ENCODE data around the gene APOL3. TPM values are rescaled to one million over a fixed set of nuclear protein-coding genes. Genes with fewer than 3 reads are reported as not detected.

The APOL3 gene
- total RNA-seq, 2 experiments from 2014 or later = 139 to 150 TPM

- no peak overlapping the region for H3K27ac Mint-ChIP-seq
- POLR2A ChIA-PET = no interaction called here
- no peaks in the 10 kb centered on the region for H3K9me3 Mint-ChIP-seq
- CTCF ChIA-PET = interaction anchor here (1.0 to 1.1 kb wide), 2 partner anchors 13 to 26 kb away, joined by 3 to 4 read pairs; no protein-coding TSS in a partner anchor
- peaks cover 10% of the 10 kb centered on the region for H3K4me1 Mint-ChIP-seq
- no peak overlapping the region for H3K4me3 Mint-ChIP-seq
- peaks cover 24% of the 10 kb centered on the region for H3K36me3 Mint-ChIP-seq (ENCODE audit: low read depth)
- H3K27me3 Mint-ChIP-seq = no peaks in the 10 kb centered on the region
- no peak for DNase-seq
Observed at GRCh38 chr22:36136988-36137387, 23.6 kb downstream of the APOL3 start.

DNA sequence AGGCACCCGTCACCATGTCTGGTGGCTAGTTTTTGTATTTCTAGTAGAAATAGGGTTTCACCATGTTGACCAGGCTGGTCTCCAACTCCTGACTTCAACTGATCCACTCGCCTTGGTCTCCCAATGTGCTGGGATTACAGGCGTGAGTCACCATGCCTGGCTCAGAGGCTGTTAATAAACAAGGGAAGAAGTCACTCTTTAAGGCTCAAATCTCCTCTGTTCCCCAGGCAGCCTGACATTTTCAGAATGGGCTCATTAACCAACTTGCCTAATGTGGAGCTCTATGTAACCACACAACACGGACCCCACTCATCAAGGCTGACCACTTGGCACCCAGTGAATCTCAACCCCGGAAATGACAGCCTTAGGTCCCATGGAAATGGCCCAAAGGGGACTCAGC lies 24.1 kb downstream of the APOL3 start:
- Mint-ChIP-seq H3K27ac (no peak overlapping the region), H3K4me3 (no peak overlapping the region), H3K36me3 (ENCODE audit: low read depth) (peaks cover 20% of the 10 kb centered on the region), H3K4me1 (peaks cover 10% of the 10 kb centered on the region), H3K27me3 (no peaks in the 10 kb centered on the region), H3K9me3 (no peaks in the 10 kb centered on the region)
- POLR2A ChIA-PET = no interaction called here
- CTCF ChIA-PET = interaction anchor here (1.0 to 1.1 kb wide), 2 partner anchors 12 to 26 kb away, joined by 3 to 4 read pairs; no protein-coding TSS in a partner anchor
- DNase-seq = no peak

DNA sequence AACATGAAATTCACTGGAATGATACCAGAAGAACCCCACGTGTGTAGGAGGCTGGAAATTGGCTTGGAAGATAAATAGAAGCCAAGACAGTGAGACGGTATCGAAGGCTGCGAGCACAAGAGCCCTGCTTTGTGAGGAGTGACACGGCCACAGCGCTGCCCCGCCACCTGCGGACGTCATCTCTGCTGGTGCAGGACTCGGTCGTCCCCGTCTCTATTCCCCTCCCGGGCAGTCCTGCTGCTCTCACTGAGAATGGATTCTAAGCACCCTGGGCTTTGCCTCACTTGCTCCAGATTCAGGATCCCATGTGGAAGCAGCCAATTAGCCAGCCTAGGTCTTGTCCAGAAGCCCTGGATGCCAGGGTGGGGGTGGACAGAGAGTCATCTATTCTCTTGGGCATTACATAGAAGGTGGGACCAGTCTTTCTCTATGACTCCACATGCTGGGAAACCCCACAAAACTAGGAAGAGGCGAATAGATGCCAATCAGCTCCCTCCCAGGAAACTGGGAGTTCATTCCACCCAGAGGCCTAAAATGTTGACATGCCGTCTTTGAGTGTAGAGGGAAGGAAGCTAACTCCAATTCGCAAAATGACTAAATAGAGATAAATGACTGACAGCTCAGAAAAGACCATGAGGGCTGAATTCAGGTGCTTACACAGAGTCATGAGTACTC lies 25.1 kb downstream of the APOL3 start:
- Mint-ChIP-seq H3K9me3 (no peaks in the 10 kb centered on the region), H3K4me1 (peaks cover 10% of the 10 kb centered on the region), H3K27ac (no peak overlapping the region), H3K27me3 (no peaks in the 10 kb centered on the region), H3K4me3 (no peak overlapping the region), H3K36me3 (ENCODE audit: low read depth) (peaks cover 9% of the 10 kb centered on the region)
- DNase-seq = no peak
- ChIA-PET CTCF (no interaction called here), POLR2A (no interaction called here)

- ChIA-PET CTCF (interaction anchor here (2.5 kb wide), 1 partner anchor 10 kb away, joined by 8 read pairs; no protein-coding TSS in a partner anchor), POLR2A (no interaction called here)
- no peaks in the 10 kb centered on the region for H3K27me3 Mint-ChIP-seq
- H3K4me3 Mint-ChIP-seq = no peak overlapping the region
- peaks cover 2% of the 10 kb centered on the region for H3K36me3 Mint-ChIP-seq (ENCODE audit: low read depth)
- no peaks in the 10 kb centered on the region for H3K9me3 Mint-ChIP-seq
- no peak for DNase-seq
- no peak overlapping the region for H3K27ac Mint-ChIP-seq
- peaks cover 10% of the 10 kb centered on the region for H3K4me1 Mint-ChIP-seq
Observed at GRCh38 chr22:36134182-36134581, 26.4 kb downstream of the APOL3 start.

GRCh38 chr22:36131907-36132306 lies 28.6 kb downstream of the APOL3 start:
- Mint-ChIP-seq H3K36me3 (ENCODE audit: low read depth) (no peaks in the 10 kb centered on the region), H3K4me3 (no peak overlapping the region), H3K27ac (no peak overlapping the region), H3K9me3 (no peaks in the 10 kb centered on the region), H3K27me3 (peaks cover 2% of the 10 kb centered on the region), H3K4me1 (peaks cover 10% of the 10 kb centered on the region)
- DNase-seq = no peak
- ChIA-PET CTCF (no interaction called here), POLR2A (no interaction called here)

DNA sequence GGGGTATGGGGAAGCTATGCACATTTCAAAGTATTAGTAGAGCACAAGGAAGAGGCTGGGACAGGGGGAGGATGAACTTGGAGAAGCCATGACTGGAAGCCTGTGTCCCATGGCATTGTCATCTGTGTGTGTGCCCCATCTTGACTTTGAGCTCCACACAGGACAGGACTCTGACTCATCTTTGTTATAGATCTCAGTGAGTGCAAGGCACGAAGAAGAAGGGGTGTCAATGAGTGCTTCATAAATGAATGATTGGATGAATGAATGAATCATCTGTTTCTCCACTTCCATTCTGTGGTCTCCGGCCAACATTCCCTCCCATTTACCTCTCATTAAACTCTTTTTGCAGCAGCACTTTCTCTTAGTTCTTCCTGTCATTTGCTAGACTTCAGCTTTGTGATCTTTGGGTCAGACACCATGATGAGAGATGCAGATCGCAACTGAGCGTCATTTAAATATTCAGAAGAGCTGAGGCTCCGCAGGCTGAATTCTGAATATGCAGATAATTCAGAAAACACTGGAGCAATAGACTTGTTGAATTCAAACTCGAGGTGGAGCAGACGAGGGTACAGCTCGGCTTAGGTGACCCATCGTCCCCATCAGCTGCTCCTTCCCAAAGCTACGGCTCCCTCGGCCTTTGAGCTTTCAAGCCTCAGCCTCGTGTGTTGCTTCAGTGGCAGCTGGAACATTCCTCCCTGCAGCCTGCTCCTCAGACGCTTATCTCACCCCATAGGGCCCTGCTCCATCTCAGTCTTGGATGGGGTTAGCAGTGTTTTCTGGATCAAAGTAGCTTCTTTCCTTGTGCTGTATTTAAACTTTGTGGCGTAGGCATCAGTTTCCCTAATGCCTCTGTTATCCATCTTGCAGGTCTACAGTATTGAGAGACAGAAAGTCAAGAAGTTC lies 30.8 kb downstream of the APOL3 start:
- Mint-ChIP-seq H3K27me3 (peaks cover 4% of the 10 kb centered on the region), H3K36me3 (ENCODE audit: low read depth) (no peaks in the 10 kb centered on the region), H3K27ac (no peak overlapping the region), H3K4me1 (peaks cover 10% of the 10 kb centered on the region), H3K9me3 (no peaks in the 10 kb centered on the region), H3K4me3 (no peak overlapping the region)
- ChIA-PET CTCF (interaction anchor here (0.5 to 1.5 kb wide), 4 partner anchors 11 to 405 kb away, joined by 3 to 5 read pairs (median 3); no protein-coding TSS in a partner anchor), POLR2A (no interaction called here)
- no peak for DNase-seq

- DNase-seq = no peak
- H3K27ac Mint-ChIP-seq = no peak overlapping the region
- H3K4me1 Mint-ChIP-seq = peaks cover 9% of the 10 kb centered on the region
- H3K9me3 Mint-ChIP-seq = no peaks in the 10 kb centered on the region
- ChIA-PET CTCF (interaction anchor here (0.5 to 1.5 kb wide), 4 partner anchors 12 to 404 kb away, joined by 3 to 5 read pairs (median 3); no protein-coding TSS in a partner anchor), POLR2A (no interaction called here)
- H3K36me3 Mint-ChIP-seq (ENCODE audit: low read depth) = no peaks in the 10 kb centered on the region
- H3K27me3 Mint-ChIP-seq = peaks cover 4% of the 10 kb centered on the region
- no peak overlapping the region for H3K4me3 Mint-ChIP-seq
Observed at GRCh38 chr22:36129071-36129470, 31.5 kb downstream of the APOL3 start.

- CTCF ChIA-PET = no interaction called here
- DNase-seq = no peak
- Mint-ChIP-seq H3K4me3 (no peak overlapping the region), H3K27me3 (peaks cover 4% of the 10 kb centered on the region), H3K4me1 (peaks cover 15% of the 10 kb centered on the region), H3K36me3 (ENCODE audit: low read depth) (peaks cover 2% of the 10 kb centered on the region), H3K9me3 (no peaks in the 10 kb centered on the region), H3K27ac (no peak overlapping the region)
- POLR2A ChIA-PET = no interaction called here
Observed at GRCh38 chr22:36125994-36126531, 34.5 kb downstream of the APOL3 start.

GRCh38 chr22:36125434-36125833 lies 35.1 kb downstream of the APOL3 start:
- Mint-ChIP-seq H3K36me3 (ENCODE audit: low read depth) (peaks cover 2% of the 10 kb centered on the region), H3K4me1 (peaks cover 15% of the 10 kb centered on the region), H3K27me3 (peaks cover 5% of the 10 kb centered on the region), H3K27ac (no peak overlapping the region), H3K9me3 (no peaks in the 10 kb centered on the region), H3K4me3 (no peak overlapping the region)
- DNase-seq = no peak
- POLR2A ChIA-PET = no interaction called here
- CTCF ChIA-PET = interaction anchor here (1.4 to 1.7 kb wide), 2 partner anchors 43 to 60 kb away, joined by 3 to 9 read pairs; no protein-coding TSS in a partner anchor

DNA sequence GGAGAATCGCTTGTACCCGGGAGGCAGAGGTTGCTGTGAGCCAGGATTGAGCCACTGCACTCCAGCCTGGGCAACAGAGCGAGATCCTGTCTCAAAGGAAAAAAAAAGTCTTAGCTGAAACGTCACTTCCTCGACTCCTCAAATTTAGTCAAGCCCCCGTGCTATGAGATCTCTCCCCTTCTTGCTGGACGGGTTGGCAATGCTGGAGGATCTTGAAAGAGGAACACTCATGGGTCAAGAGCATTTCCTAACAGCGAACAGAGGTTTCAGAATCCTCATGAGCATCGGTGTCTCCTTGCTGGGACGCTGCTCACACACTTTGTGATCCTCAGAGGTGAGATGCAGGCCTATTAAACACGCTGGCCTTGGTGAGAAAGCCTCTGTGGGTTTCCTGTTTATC lies 35.9 kb downstream of the APOL3 start:
- no peak overlapping the region for H3K4me3 Mint-ChIP-seq
- no peaks in the 10 kb centered on the region for H3K9me3 Mint-ChIP-seq
- ChIA-PET CTCF (interaction anchor here (0.6 to 1.7 kb wide), 9 partner anchors 9 to 87 kb away, joined by 3 to 9 read pairs (median 4); no protein-coding TSS in a partner anchor), POLR2A (no interaction called here)
- peaks cover 2% of the 10 kb centered on the region for H3K36me3 Mint-ChIP-seq (ENCODE audit: low read depth)
- no peak overlapping the region for H3K27ac Mint-ChIP-seq
- H3K4me1 Mint-ChIP-seq = peaks cover 15% of the 10 kb centered on the region
- peaks cover 5% of the 10 kb centered on the region for H3K27me3 Mint-ChIP-seq
- no peak for DNase-seq

GRCh38 chr22:36123673-36124630 lies 36.6 kb downstream of the APOL3 start:
- peaks cover 2% of the 10 kb centered on the region for H3K36me3 Mint-ChIP-seq (ENCODE audit: low read depth)
- H3K9me3 Mint-ChIP-seq = no peaks in the 10 kb centered on the region
- peaks cover 5% of the 10 kb centered on the region for H3K27me3 Mint-ChIP-seq
- DNase-seq = peak; percentile 94
- ChIA-PET CTCF (interaction anchor here (0.6 to 1.7 kb wide), 9 partner anchors 10 to 87 kb away, joined by 3 to 9 read pairs (median 4); no protein-coding TSS in a partner anchor), POLR2A (no interaction called here)
- H3K4me1 Mint-ChIP-seq = peaks cover 15% of the 10 kb centered on the region
- peak overlapping the region; percentile 87 for H3K27ac Mint-ChIP-seq
- peak overlapping the region; percentile 39 for H3K4me3 Mint-ChIP-seq

Measured in activated CD4-positive, alpha-beta T cell treated with anti-CD3 and anti-CD28 coated beads, Interleukin-2, amount 10 ng/mL, durations not matched to agents 7 days and 5 days (primary cell).